Right lobe of liver (tissue), 6 donors: ENCODE measurements around the gene PALB2. TPM values are rescaled to one million over a fixed set of nuclear protein-coding genes. Genes with fewer than 3 reads are reported as not detected.
"Not testable (repeated sequence)": the region's sequence is repeated elsewhere in the genome, so short reads cannot be mapped to it uniquely, and the experiment has no call there.

Experiments
- ATAC-seq, 4 donors: fragments of 200-7000 bp; cut with Tn5 transposase; one replicate each; pipeline ENCODE4 v1.9.1; 2020; ENCODE audit warnings: mild to moderate bottlenecking in 4 of 4, moderate library complexity in 4 of 4
- DNase-seq, 3 donors: peaks; one replicate each; pipeline ENCODE4 v3.0.0-alpha.2; 2020
- H3K27ac ChIP-seq, 3 donors: fragments of 200-600 bp; one replicate each; pipeline ENCODE4 v1.8.0; 2022
- H3K27me3 ChIP-seq, 2 donors: fragments of 200-600 bp; one replicate each; pipeline ENCODE4 v1.8.0; 2022
- H3K36me3 ChIP-seq, 4 donors: fragments of 200-600 bp; sonication (generic) in 1 of 4; one replicate each; pipeline versions ENCODE4 v1.5.1 to v1.8.0; 2017 to 2022; ENCODE audit warnings: control low read depth in 1 of 4
- H3K4me1 ChIP-seq, 4 donors: fragments of 200-600 bp; sonication (generic) in 1 of 4; one replicate each; pipeline versions ENCODE4 v1.5.1 to v1.8.0; 2017 to 2022; ENCODE audit warnings: control low read depth in 1 of 4
- H3K4me3 ChIP-seq, 3 donors: fragments of 200-600 bp; one replicate each; pipeline ENCODE4 v1.8.0; 2022
- H3K9me3 ChIP-seq, 4 donors: fragments of 200-600 bp; sonication (generic) in 1 of 4; one replicate each; pipeline versions ENCODE4 v1.5.1 to v1.8.0; 2017 to 2022; ENCODE audit warnings: control low read depth in 1 of 4
- POLR2A ChIP-seq: fragments of 450-650 bp; IDR thresholded peaks from one replicate; pipeline ENCODE4 v1.6.1; 2017; ENCODE audit warnings: antibody characterized with exemption, mild to moderate bottlenecking
- WGBS: methylation state at CpG from one replicate; pipeline ENCODE4 v1.1.6; 2018; ENCODE audit warnings: low coverage, low lambda C conversion rate; ENCODE audit not compliant: insufficient coverage; ENCODE audit errors: missing lambda C conversion rate; 5-methylcytosine and 5-hydroxymethylcytosine counted together
- intact Hi-C, 2 donors: fragments of 100-400 bp; cut with DNase I; formaldehyde crosslinking; loops; one replicate each; pipeline versions ENCODE4 v1.11.2 to v1.14.1; 2022
- total RNA-seq, 6 experiments: library from RNA; depleted of rRNA in 2 of 6; stranded (reverse); fragments of >200 nt in 2 of 6; fragmentation: NEBNext Ultra II Directional in 3 of 6; extraction: Animal tissue kit (Norgen Biotek cat#: 25700) in 3 of 6; gene quantifications; one replicate each; pipeline versions ENCODE4 v1.1.0 to v1.2.4, GENCODE V29; 2016 to 2023
- TF ChIP-seq, protein P1 (sequence below), 4 donors: fragments of 200-600 bp in 3 of 4; fragments of 450-650 bp in 1 of 4; IDR thresholded peaks; one replicate each; pipeline versions ENCODE4 v1.5.1 to v1.8.0; 2016 to 2022; ENCODE audit warnings: antibody characterized with exemption in 4 of 4, mild to moderate bottlenecking in 2 of 4
- donor health status: DM: no; HTN: yes; CAD: no.
- donor health status: DM: no; HTN: no; CAD: no.
- donor health status: DM: no; HTN: no; CAD: no.
- donor health status: DM: no; HTN: yes; CAD: no.
- donor health status: DM: no; HTN: yes; CAD: no.

PALB2 gene
- total RNA-seq, 6 experiments from 2014 or later, result 4.3 to 7.7 (median 5.4) TPM

DNA sequence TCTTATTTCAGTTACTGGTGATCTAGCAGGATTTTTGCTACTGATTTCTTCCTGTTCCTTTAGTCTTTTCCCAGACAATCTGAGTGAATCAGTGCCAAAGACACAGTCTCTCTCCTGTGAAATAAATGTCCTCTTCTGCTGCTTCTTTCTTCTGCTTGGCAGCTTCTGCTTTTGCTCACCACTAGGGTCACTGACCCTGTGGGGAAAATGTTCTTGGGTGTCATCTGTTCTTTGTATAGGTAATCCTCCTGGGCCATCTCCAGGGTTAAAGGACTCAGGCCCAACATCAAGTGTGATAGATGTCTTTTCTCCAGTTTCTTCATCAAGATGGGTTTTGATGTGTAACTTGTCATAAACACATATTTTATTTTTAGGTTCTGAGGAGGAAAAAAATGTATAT is 5.2 kb downstream of the PALB2 start:
- no peak for TF ChIP-seq POLR2A
- TF ChIP-seq, protein P1, sequence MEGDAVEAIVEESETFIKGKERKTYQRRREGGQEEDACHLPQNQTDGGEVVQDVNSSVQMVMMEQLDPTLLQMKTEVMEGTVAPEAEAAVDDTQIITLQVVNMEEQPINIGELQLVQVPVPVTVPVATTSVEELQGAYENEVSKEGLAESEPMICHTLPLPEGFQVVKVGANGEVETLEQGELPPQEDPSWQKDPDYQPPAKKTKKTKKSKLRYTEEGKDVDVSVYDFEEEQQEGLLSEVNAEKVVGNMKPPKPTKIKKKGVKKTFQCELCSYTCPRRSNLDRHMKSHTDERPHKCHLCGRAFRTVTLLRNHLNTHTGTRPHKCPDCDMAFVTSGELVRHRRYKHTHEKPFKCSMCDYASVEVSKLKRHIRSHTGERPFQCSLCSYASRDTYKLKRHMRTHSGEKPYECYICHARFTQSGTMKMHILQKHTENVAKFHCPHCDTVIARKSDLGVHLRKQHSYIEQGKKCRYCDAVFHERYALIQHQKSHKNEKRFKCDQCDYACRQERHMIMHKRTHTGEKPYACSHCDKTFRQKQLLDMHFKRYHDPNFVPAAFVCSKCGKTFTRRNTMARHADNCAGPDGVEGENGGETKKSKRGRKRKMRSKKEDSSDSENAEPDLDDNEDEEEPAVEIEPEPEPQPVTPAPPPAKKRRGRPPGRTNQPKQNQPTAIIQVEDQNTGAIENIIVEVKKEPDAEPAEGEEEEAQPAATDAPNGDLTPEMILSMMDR (IDR thresholded peaks at IDR 0.05), result no peak
- Histone ChIP-seq H3K4me3 (no peak overlapping the region), H3K9me3 (no peaks in the 10 kb centered on the region), H3K36me3 (peaks cover 5 to 21% (median 9%) of the 10 kb centered on the region in 4 donors), H3K27ac (no peak overlapping the region), H3K4me1 (peaks cover 0 to 7% (median 0%) of the 10 kb centered on the region in 4 donors), H3K27me3 (no peaks in the 10 kb centered on the region)
- ATAC-seq (no peak), DNase-seq (no peak)
- intact Hi-C loops, result no loop called here

DNA sequence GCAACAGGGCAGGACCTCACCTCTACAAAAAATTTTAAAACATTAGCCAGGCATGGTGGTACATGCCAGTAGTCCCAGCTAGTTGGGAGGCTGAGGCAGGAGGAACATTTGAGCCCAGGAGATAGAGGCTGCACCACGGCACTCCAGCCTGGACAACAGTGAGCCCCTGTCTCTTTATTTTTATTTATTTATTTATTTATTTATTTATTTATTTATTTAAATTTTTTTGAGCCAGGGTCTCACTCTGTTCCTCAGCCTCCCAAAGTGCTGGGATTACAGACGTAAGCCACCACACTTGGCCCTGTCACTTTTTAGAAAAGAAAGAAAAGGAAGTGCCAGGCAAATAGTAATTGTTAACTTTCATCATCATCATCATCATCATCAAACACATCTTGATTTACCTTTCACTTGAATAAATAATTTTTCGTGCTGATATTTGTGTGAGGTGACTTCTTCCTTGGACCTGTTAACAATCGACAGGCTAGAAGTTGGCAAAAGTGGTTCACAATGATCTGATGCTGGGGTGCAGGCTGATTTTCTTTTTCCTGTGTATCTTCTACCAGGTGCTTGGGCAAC is 6.6 kb downstream of the PALB2 start:
- WGBS, result 98% methylated on average over 4 of the region's 4 CpGs
- Histone ChIP-seq H3K27me3 (no peaks in the 10 kb centered on the region), H3K4me3 (no peak overlapping the region), H3K9me3 (no peaks in the 10 kb centered on the region), H3K27ac (no peak overlapping the region), H3K36me3 (peaks cover 8 to 31% (median 9%) of the 10 kb centered on the region in 4 donors), H3K4me1 (no peaks in the 10 kb centered on the region)
- ATAC-seq (no peak), DNase-seq (no peak)
- intact Hi-C loops, result no loop called here
- TF ChIP-seq, protein P1 (IDR thresholded peaks at IDR 0.05), result no peak
- no peak for TF ChIP-seq POLR2A

DNA sequence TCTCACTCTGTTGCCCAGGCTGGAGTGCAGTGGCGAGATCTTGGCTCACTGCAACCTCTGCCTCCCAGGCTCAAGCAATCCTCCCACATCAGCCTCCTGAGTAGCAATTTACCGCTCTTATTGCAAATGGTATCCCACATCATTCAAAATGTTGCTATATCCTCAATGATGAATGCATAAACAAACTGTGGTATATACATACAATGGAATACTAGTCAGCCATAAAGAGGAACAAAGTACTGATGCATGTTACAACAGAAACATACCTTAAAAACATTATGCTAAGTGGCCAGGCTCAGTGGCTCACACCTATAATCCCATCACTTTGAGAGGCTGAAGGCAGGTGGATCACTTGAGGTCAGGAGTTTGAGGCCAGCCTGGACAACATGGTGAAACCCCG is 9.2 kb downstream of the PALB2 start:
- H3K9me3 ChIP-seq, H3K27me3 ChIP-seq, H3K4me1 ChIP-seq, intact Hi-C loops, ATAC-seq, H3K27ac ChIP-seq, H3K4me3 ChIP-seq, DNase-seq: not testable (repeated sequence)
- WGBS, result 100% methylated on average over 3 of the region's 3 CpGs
- peaks cover 0 to 43% (median 10%) of the 10 kb centered on the region in 4 donors for H3K36me3 ChIP-seq

GRCh38 chr16:23629516-23629915 is 11.6 kb downstream of the PALB2 start:
- ATAC-seq, result no peak
- Histone ChIP-seq H3K27me3 (no peaks in the 10 kb centered on the region), H3K4me1 (no peaks in the 10 kb centered on the region), H3K9me3 (no peaks in the 10 kb centered on the region), H3K27ac (no peak overlapping the region), H3K36me3 (peaks cover 0 to 47% (median 7%) of the 10 kb centered on the region in 4 donors), H3K4me3 (no peak overlapping the region)
- no peak for TF ChIP-seq POLR2A
- TF ChIP-seq, protein P1 (IDR thresholded peaks at IDR 0.05), result no peak
- WGBS, result 85% methylated on average over 7 of the region's 8 CpGs
- intact Hi-C loops, result no loop called here
- no peak for DNase-seq

- ATAC-seq, result no peak
- Histone ChIP-seq H3K4me3 (no peak overlapping the region), H3K36me3 (peaks cover 4 to 62% (median 26%) of the 10 kb centered on the region in 4 donors), H3K27ac (no peak overlapping the region), H3K4me1 (no peaks in the 10 kb centered on the region), H3K9me3 (no peaks in the 10 kb centered on the region), H3K27me3 (no peaks in the 10 kb centered on the region)
- intact Hi-C loops, result no loop called here
- no peak for DNase-seq
- TF ChIP-seq POLR2A, result no peak
- TF ChIP-seq, protein P1 (IDR thresholded peaks at IDR 0.05), result no peak
These were observed 17.0 kb downstream of the PALB2 start for GRCh38 chr16:23624092-23624491.
